SK-N-MC (cell line): Measurements from ENCODE around the gene TRPC4AP.

Experiments used
- EZH2 ChIP-seq: fragments of 200-600 bp; sonication (generic); IDR thresholded peaks from one replicate; pipeline ENCODE4 v1.6.1; 2017; ENCODE audit warnings: antibody characterized with exemption
- FOXP2 ChIP-seq: optimal IDR thresholded peaks from 2 replicates; pipeline ENCODE3; 2011; ENCODE audit warnings: mild to moderate bottlenecking, moderate library complexity; ENCODE audit not compliant: insufficient read depth; ENCODE audit errors: extremely low read length, control extremely low read depth
- POLR2AphosphoS5 ChIP-seq: IDR thresholded peaks from 2 replicates; pipeline ENCODE4 v1.6.1; 2012; ENCODE audit warnings: mild to moderate bottlenecking, low read depth, low read length, borderline replicate concordance

DNA sequence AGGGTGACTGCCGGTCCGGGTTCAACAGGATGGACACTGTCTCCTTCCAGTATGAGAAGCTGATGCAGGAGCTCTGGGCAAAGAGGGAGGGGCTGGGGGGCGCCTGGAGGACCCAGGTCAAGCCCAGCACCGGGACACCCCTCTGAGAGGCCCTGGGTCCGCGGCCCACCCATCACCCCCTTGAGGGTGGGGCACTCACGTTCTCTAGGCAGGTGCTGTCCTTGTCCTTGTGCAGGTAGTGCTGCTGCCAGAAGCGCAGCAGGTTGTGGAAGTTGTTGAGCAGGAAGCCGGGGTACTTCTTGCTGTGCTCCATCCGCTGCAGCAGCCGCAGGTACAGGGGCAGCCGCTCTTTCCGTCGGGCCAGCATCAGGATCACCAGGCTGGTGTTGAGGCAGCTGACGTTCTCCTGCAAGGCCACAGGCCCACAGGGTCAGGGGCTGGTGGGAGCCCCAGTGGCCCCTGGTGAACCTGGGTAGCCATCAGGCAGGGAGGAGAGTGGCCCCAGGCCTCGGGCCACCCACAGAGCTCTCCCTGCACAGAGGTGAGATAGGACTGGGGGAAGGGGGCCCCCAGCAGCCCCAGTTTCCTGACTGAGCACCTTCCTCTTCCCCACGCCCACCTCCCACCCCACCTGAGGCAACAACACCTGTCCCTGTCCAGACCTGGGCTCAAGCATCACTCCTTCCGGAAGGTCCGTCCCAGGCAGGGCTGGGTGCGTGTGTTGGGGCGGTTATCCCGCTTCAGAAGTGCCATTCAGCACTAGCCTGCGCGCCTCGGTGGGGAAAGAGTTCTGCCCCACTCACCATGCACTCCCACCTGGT is 89.2 kb downstream of the TRPC4AP start:
- TF ChIP-seq FOXP2 (no peak), POLR2AphosphoS5 (no peak), EZH2 (no peak)
